Measurements from ENCODE around the gene CASKIN1.
A peak's percentile ranks its signal among the peaks of the same experiment; 100 is the strongest.
"Not testable (repeated sequence)": the region's sequence is repeated elsewhere in the genome, so short reads cannot be mapped to it uniquely, and the experiment has no call there.

CASKIN1 gene

DNA sequence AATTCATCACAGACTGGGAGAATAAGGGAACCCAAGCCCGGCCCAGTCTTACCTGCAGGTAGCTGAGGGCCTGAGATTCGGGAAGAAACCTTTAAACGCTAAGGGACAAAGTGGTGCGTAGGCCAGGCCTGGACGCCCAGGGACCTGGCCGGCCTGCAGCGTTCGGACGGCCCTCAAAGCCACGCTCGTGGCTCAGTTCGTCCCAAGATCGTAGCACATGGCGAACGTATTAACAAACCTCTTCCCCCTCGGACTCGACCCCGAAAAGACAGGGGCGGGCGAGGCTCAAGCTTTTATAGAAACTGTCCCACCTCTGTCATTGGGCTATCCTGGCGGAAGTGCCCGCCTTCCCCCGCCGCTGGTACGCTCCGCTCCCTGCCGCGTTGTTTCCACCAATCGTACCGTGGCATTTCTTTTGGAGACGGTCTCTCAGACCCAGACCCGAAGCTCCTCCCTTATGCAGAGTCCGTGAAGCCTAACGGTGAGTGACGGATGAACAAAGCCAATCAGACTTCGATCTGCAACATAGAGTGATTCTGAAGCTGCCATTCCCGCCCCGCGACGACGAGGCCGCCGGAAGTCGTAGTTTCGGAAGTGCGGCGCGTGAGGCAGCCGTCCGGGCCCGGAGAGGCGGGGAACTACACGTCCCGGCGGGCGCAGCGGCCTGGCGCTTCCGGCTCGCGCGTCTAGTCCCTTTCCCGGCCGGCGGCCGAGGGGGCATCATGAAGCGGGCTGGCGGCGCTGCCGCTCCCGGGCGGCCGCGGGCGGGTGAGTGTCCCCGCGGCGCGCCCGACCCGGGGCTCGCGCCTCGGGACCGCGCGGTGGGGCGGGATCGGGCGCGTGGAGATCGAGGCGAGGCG is 41.1 kb downstream of the CASKIN1 start, which contains the start of gene TRAF7:
Gene TRAF7, plus strand, starts transcription at position 692 of the 860 bp plus-strand sequence. CDS start 8,139 bp downstream, outside the sequence.
- DNase-seq, result peak; percentile 93

DNA sequence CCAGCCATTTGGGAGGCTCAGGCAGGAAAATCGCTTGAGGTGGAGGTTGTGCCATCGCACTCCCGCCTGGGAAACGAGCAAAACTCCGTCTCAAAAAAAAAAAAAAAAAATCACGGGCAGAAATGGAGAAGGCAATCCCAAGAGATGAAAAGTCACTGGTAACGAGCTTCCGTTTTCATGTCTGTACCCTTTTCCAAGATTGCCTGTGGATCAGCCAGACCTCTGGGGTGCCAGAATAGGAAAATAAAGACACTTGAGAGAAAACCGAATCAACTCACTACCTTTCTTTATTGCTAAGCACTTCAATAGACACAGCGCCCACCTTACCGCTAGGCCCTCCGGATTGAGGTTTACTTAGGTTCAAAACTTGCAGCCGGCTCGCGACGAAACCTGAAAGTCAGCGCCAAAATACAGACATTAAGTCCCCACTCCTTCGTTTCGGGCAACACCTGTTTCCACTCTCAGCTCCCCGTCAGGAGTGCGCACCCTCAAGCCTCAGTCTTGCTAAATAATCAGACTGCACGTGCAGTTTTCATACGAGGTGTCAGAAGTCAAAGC is 41.8 kb downstream of the CASKIN1 start:
- no peak for DNase-seq

DNA sequence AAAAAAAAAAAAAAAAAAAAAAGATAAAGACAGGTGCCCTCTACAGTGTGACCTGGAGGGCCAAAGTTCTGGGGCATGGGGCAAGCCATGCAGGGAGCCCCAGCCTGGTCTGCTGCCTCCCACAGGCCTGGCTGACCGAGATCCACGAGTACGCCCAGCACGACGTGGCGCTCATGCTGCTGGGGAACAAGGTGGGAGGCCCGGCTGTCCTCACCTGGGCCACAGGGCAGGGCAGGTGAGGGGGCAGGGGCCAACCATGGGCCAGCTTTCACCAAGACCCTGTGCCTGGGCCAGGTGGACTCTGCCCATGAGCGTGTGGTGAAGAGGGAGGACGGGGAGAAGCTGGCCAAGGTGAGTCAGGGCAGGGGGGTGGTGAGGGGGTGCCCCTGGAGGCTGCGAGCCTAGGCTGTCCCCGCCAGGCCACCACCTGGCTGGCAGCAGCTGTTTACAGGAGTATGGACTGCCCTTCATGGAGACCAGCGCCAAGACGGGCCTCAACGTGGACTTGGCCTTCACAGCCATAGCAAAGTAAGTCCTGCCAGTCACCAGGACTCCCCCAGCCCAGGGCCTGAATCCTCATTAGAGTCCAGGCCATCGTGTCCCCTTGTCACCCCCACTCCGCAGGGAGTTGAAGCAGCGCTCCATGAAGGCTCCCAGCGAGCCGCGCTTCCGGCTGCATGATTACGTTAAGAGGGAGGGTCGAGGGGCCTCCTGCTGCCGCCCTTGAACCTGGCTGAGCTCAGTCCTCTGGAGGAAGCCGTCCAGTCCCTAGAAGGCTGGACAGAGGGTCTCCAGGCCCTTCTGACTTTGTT is 43.5 kb downstream of the CASKIN1 start:
- no peak for DNase-seq

DNA sequence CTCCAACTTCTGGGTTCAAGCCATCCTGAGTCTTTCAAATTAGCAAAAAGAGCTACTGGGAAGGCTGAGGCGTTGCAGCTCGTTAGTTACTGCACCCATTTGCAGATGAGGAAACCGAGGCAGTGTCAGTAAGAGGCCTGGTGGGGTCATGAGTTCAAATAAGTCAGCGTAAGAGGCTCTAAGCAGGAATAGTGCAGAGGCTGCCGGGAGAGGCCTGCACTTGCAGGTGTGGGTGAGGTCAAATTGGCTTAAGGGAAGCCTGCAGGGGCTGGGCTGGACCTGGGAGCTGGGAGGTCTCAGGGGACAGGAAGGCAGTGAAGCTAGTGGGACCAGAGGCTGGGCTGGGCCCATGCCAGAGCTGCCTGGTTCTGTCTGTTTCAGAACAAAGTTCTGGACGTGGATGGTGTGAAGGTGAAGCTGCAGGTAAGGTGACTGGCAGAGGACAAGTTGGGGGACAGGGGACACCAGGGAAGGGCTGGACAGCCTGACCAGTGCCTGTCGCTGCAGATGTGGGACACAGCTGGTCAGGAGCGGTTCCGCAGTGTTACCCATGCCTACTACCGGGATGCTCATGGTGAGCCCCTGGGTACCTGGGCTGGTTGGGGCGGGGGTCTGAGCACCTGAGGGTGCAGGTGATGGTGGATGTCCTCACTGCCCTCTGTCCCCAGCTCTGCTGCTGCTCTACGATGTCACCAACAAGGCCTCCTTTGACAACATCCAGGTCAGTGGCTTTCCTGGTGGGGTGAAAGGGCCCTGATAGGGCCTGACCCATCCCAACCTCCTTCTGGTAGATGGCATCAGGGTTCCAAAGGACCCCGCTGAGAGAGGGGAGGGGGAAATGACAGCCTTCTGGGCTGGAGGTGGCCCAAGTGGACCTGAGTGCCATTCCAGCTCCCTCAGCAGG is 45.0 kb downstream of the CASKIN1 start:
- DNase-seq, result no peak

DNA sequence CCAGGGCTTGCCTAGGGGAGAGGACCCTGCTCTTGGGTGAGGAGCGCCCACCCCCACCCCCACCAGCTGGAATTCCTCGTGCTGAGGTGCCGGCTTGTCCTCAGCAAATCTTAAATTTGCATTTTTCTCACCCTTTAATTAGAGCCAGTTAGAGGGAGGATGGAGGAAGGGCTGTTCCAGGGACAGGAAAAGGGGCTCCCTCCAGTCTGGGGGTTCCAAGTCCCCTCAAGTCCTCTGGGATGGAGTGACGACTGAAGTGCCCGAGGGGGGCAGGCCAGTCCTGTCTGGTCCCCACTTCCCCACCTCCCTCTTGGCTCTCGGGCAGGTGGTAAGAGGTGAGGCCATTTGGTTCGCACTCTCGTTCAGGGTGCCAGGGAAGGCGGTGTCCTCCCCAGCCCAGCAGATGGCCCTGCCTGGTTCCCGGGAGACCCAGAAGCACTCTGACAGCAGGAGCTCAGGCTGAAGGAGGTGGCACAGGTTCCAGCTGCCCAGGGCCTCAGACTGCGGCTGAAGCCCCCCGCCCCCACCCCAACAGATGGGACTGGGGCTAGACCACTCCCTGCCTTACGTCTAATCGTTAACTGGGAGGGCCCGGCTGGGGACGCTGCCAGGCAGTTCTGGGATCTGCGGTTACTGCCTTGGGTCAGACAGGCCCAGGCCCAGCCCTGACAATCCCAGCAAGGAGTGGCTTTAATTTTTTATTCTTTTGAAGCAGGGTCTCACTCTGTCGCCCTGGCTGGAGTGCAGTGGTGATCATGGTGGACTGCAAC is 45.8 kb downstream of the CASKIN1 start:
- DNase-seq, result no peak

DNA sequence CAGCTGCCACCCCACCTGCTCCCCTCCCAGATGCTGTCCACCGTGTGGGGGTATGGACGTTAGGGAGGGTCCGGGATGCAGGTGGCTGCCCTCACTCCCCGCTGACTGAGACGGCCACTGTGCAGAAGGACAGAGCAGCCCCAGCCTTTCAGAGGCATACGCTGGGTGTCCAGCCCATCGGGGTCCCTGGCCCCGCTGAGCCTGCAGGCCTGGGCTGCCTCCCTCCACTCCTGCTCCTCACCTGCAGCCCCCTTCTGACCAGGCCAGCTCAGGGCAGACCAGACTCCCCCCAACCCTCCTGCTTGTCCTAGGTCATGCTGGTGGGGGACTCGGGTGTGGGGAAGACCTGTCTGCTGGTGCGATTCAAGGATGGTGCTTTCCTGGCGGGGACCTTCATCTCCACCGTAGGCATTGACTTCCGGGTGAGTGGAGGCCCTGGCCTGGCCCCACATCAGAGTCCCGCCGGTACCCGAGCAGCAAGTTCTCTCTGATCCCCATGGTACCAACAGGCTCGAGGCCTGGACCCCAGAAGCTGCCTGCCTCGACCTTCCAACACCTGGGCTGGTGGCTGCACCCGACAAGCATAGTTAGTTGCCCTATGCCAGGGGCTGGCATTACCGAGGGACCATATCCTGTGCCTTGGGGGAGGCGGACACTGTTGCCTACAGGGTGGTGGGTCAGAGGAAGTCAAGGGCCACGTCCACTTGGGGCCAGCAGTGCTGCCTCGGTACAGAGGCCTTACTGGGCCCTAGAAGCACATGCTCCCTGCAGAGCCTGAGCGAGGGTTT is 46.6 kb downstream of the CASKIN1 start:
- no peak for DNase-seq

DNA sequence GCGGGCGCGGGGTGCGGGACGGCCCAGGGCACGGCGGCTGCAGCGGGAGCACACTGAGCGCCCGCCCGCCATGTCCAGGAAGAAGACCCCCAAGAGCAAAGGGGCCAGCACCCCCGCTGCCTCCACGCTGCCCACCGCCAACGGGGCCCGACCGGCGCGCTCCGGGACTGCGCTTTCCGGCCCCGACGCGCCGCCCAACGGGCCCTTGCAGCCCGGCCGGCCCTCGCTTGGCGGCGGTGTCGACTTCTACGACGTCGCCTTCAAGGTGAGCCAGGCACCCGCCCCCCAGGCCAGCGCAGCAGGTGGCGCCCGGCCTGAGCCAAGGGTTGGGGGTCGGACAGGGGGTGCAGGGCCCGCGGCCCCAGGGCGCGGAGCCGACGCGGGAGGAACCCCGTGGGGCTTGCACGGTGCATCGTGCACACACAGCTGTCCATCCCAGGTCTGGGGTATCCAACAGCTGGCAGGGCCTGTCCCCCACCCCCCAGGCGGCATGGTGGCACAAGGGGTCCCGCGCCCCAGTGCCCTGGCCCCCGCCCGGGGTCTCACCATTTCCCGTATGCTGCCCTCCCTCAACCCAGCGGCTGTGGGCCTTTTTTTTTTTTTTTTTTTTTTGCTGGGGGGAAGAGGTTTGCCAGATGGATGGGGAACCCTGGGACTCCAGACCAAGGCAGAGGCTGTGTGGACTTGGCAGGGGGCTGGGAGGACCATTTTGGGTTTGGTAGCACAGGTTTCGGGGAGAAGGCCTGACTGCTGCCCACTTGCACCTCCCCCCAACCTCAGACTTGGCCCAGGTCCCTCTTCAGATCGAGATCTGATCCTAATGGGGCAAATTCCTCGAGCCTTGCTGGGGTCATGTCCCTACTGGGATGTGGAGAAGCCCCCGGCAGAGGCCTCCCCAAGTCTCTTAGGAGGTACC is 47.4 kb downstream of the CASKIN1 start:
- DNase-seq, result no peak

DNA sequence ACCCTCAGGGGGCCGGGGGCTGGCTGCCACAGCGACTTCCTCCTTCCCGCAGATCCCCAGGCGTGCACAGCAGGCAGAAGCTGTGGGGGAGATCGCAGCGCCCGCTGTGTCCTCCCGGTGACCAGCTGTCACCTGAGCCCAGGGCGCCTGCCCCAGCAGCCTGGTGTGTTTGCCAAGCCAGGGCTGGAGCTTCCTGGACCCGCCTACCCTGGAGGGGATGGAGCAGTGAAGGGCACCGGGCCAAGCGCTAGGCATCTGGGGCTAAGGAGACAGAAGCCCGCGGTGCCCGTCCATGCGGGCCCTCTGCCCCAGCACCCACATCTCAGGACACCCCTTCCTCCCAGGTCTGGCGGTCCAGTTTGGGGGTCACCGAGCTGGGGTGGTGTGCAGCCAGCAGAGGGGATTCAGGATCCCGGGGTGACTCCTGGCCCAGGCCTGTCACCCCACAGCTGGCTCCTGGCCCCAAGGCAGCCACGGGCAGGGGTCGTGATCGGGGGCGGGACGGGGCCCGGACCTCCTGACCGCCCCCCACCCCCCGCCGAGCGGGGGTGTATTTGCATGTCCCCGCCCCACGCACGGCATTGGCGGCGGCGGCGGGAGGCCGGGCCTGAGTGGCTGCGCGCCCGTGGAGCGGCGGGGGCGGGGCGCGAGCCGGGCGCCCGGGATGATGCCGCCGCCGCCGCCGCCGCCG is 48.3 kb downstream of the CASKIN1 start, which contains the start of gene RAB26:
Gene RAB26, plus strand, starts transcription at position 645 of the 691 bp plus-strand sequence. CDS start 159 bp downstream, outside the sequence.
- peak; percentile 36 for DNase-seq

DNA sequence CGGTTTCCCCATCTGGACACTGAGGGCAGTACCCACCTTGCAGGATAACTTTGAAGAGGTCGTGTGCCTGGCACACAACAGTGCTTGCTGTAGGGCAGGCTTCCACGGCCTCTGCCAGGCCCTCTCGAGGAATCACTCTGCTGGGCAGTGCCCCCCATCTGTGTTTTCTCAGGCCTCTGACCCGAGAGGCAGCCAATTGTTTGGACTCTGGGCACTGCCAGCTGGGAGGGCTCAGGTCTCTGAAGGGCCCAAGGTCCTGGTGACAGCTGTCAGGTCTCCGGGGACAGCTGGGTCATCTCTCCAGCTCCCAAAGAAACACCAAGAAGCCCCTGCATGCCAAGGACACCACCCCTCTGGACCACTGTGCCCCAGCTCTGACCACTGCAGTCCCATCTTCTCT is 49.0 kb downstream of the CASKIN1 start:
- no peak for DNase-seq

DNA sequence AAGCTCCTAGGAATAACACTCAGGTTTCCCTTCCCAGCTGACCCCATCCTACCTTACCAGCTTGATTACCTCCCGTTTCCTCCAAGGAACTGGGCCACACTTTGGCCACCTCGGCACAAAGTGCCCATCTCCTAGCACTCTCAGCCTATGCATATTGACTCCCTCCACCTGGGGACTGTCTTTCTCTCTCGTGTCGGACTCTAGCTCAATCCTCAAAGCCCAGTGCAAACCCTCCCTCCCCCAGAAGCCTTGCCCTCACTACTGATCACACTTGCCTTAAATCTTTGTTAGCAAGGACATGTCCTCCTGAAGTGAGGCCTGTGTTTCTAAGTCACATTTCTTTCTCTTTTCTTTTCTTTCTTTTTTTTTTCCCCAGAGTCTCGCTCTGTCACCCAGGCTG is 50.6 kb downstream of the CASKIN1 start:
- DNase-seq, result no peak

DNA sequence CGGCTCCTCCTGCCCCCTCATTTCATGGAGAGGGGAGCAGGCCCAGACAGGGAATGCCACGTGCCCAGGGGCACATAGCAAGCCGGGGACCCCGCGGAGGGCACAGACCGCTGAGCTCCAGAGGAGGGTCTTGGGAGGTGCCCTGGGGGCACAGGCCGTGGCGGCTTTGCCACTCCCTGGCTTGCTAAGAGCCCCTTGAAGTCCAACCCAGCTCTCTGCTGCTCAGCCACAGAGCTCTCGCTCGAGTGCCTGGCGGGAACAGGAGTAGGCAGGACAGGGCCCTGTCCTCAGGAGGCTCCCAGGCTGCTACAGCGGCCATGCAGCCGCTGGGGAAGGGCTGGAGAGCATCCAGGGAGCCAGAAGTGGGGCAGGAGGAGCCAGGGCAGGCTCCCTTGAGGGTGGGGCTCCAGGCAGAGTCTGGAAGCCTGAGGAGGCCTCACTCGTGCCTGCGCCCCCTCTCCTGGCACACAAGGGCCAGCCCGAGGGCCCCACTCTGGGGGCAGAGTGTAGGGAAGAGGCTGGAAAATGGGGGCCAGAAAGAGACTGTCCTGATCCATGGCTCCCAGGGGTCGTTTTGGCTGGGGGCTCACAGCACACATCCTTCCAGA is 52.4 kb downstream of the CASKIN1 start:
- DNase-seq, result no peak

DNA sequence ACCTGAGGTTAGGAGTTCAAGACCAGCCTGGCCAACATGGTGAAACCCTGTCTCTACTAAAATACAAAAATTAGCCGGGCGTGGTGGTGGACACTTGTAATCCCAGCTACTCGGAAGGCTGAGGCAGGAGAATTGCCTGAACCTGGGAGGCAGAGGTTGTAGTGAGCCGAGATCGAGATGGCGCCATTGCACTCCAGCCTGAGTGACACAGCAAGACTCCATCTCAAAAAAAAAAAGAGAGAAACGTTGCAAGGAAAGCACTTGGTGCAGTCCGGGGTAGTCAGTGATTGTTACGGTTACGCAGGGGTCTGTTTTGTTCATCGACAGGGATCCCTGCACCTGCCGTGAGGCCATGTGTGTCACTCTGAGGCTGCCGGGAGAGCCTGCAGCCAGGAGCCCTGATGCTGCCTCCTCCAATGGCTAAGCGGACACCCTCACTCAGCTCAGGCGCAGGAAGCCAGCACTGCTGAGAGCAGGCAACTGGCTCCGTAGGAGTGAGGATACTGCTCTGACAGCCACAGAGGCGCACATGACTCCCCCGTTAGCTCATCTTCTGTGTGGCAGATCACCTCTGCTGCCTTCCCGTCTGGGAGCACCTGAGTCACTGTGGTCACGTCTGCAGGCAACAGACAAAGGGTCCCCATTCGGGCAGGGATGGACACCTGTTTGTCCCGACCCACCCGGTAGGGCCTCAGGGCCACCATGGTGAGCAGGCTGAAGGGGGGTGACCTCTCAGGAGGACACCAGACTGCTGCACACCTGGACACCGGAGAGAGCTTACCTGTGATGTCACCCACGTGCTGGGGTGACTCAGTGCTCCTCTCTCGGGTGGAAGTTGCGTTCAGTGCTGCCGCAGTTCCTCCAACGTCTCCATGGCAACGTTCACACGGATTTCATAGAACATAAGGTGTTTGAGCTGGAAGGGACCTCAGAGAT is 53.2 kb downstream of the CASKIN1 start:
- no peak for DNase-seq

DNA sequence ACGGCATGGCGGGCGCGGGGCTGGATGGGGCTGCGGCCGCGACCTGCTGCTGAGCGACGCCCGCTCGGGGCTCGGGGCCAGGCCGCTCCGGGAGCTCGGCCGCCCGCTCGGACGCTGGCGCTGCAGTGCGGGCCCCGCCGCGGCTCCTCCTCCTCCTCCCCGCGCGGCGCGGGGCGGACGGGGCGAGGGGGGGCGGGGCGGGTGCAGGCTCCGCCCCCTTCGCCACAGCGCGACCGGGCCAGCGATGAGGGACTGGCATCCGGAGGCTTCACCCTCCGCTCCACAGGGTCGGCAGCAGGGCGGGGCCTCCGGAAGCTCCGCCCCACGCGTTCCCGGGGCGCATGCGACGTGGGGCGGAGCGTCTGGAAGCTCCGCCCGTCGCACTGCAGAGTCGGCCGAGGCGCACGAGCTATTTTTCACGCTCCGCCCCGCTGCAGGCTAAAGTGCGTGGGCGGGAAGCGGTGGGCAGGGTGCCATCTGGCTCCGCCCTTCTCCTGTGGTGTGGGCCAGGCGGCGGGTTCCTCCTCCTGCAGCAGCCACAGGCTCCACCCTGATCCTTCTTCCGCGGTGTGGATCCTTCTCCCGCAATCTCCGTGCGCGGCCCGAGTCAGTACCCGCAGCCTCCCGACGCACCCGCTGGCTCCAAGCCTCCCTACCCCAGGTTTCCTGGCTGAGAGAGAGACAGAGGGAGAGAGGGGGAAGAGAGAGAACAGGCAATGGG is 60.5 kb downstream of the CASKIN1 start, which contains the start of gene PKD1:
Gene PKD1, minus strand, starts transcription at position 129 of the 721 bp plus-strand sequence. CDS start 209 bp downstream, outside the sequence.
- peak; percentile 98 for DNase-seq

DNA sequence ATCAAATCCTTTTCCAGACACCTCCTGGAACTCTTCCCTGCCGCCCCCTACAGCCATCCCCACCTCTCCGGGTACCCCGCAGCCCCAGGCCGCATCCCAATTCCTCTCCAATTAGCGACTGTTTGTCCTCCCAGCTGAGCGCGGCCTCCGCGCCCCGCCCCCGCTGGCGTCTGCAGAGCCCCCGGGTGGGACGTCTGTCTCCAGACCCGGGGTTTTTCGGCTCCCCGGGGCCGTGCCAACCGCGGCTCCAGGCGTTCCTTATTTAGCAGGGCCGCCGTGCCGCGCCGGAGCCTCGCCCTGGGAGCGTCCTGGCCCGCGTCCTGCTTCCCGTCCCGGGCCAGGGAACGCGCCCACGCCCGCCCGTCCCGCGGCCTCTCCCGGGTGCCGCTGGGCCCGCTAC is 61.3 kb downstream of the CASKIN1 start:
- DNase-seq, result not testable (repeated sequence)

DNA sequence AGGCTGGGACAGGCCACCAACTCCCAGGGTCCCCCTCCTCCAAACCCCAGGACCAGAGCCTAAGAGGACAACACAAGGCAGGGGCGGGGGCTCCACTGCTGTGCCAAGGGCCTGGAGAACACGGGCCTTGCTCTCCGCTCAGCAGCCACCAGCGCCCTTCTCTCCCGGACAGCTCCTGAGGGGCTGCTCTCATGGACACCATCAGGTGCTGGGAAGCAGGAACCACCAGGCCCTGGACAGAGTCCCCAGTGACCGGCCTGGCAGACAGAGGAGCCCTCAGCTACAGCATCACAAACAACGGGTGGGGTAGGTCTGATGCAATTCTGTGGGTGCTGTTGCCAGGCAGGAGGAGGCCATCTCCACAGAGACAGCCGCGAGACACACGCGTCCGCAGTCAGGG is 62.6 kb downstream of the CASKIN1 start:
- not testable (repeated sequence) for DNase-seq

DNA sequence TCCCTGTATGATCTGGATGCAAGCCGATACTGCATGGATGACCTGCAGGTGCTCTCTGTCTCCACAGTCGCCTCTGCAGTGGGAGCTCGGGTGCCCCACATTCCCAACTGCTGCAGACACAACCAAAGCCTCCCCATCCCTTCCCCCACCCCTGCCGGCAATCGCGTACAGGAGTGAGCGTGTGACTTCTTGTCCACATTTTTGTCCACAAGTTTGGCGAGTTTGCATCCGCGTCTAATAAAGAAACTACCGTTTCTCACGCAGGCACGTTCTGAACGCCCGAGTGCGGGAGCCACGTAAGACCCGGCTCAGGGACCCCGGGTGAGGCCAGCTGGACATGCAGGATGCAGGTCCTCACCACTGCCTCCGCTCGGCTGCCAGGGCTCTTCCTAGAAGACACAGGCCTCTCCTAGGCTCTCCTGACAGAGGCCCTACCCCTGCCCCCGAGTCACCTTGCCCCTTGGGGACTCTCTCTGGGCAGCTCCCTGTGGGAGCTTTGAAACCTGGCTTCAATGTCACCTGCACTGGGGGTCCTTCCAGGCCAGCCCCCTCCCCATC is 66.4 kb downstream of the CASKIN1 start:
- not testable (repeated sequence) for DNase-seq

All from activated CD4-positive, alpha-beta T cell treated with anti-CD3 and anti-CD28 coated beads for 1 hour (primary cell).